ENCODE data around the gene PRKCE.

Gene PRKCE

DNA sequence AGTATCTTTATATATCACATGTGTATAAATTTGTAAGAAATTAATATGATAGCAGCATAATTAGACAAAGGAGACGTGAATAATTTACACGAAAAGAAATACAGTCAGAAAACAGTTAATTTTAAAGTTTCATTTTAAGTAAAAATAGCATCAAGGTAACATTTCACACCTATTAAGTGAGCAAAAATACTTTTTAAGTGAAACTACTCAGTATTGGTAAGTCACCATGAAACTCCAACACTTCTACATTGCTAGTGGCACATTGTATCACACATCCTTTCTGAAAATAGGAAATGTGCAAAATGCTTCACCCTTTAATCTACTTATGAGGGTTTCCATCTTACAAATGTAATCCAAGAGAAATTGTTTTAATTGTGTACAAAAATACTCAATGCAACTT is 357.8 kb downstream of the PRKCE start:
- Histone ChIP-seq H3K36me3 (ENCODE audit: insufficient read depth, low read length) (peaks cover 47% of the 10 kb centered on the region), H3K27ac (ENCODE audit: low read depth, low read length) (no peak overlapping the region), H3K4me3 (ENCODE audit: low read depth in 1 of 2, low read length in 2 of 2) (no peak overlapping the region), H3K4me1 (ENCODE audit: insufficient read depth, low read length) (no peaks in the 10 kb centered on the region), H3K9ac (ENCODE audit: low read length) (no peak overlapping the region), H3K27me3 (ENCODE audit: control insufficient read depth in 1 of 2, insufficient read depth in 2 of 2, low read length in 2 of 2) (no peaks in the 10 kb centered on the region), H3K9me3 (ENCODE audit: low read length) (no peaks in the 10 kb centered on the region)

DNA sequence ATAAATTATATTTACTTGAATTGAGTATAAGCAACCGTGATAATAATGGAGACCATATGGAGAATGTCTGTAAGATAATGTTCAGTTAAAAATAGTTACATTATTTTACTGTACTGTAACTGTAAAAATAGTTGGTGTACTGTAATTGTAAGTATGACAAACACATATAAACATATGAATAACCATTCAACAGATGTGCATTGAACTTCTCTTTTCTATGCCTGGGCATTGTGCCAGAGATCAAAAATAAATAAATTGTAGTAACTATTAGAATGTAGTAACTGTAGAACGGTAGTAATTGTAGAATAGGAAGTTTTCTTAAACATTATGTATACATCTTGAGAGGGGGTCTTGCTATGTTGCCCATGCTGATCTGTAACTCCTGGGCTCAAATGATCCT is 358.3 kb downstream of the PRKCE start:
- H3K36me3 ChIP-seq (ENCODE audit: insufficient read depth, low read length) = peaks cover 43% of the 10 kb centered on the region
- no peaks in the 10 kb centered on the region for H3K27me3 ChIP-seq (ENCODE audit: control insufficient read depth in 1 of 2, insufficient read depth in 2 of 2, low read length in 2 of 2)
- H3K9me3 ChIP-seq (ENCODE audit: low read length) = no peaks in the 10 kb centered on the region
- H3K27ac ChIP-seq (ENCODE audit: low read depth, low read length) = no peak overlapping the region
- H3K9ac ChIP-seq (ENCODE audit: low read length) = no peak overlapping the region
- no peaks in the 10 kb centered on the region for H3K4me1 ChIP-seq (ENCODE audit: insufficient read depth, low read length)
- no peak overlapping the region for H3K4me3 ChIP-seq (ENCODE audit: low read depth in 1 of 2, low read length in 2 of 2)

DNA sequence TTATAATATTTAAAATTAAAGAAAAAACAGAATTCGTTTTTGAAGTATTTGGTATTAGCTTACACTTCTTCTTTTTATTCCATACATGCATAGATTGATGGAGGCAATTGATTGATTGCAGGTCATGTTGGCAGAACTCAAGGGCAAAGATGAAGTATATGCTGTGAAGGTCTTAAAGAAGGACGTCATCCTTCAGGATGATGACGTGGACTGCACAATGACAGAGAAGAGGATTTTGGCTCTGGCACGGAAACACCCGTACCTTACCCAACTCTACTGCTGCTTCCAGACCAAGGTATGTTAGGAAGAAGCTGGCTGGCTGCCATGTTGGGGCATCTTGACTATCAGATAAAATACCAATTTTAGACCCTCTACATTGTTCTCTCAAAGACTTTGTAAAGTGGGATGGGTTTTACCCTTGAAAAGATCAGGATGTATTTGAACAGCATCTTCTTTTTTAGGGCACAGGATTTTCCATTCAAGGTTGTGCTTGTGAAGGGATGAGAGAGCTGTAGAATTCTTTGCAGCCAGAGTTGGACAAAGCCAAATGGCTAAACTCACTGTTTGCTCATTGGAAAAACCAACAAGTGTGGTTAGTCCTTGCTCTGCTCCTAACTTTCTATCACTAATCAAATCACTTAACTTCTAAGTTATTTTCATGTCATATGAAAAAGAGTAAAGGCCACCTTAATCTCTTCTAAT is 358.9 kb downstream of the PRKCE start:
- no peaks in the 10 kb centered on the region for H3K4me1 ChIP-seq (ENCODE audit: insufficient read depth, low read length)
- peaks cover 37% of the 10 kb centered on the region for H3K36me3 ChIP-seq (ENCODE audit: insufficient read depth, low read length)
- H3K4me3 ChIP-seq (ENCODE audit: low read depth in 1 of 2, low read length in 2 of 2) = no peak overlapping the region
- H3K27me3 ChIP-seq (ENCODE audit: control insufficient read depth in 1 of 2, insufficient read depth in 2 of 2, low read length in 2 of 2) = no peaks in the 10 kb centered on the region
- no peak overlapping the region for H3K9ac ChIP-seq (ENCODE audit: low read length)
- no peak overlapping the region for H3K27ac ChIP-seq (ENCODE audit: low read depth, low read length)
- H3K9me3 ChIP-seq (ENCODE audit: low read length) = no peaks in the 10 kb centered on the region

DNA sequence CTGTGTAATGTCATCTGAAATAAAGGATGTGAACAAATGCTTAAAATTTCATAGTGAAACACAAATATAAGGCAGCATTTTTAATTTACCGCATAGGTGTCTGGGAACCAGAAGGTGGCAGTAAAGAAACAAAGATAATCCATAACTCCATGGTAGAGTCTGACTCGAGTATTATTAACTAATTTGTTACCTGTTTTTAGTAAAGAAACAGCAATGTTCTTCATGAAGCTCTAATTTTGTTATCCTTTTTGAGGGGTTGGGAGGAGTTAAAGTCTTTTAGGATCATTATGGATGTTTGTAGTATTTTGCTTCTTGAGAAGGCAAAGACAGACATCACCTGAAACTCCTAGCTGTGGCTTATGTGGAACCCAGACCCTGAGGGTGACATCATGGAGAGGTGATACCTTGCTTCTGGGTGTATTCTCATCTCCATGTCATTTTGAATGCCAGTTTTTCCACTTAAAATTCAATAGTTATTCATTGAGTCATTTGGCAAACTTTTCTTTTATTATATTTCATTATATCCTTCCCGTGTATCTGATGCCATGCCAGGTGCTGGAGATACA is 359.5 kb downstream of the PRKCE start:
- Histone ChIP-seq H3K36me3 (ENCODE audit: insufficient read depth, low read length) (peaks cover 32% of the 10 kb centered on the region), H3K4me1 (ENCODE audit: insufficient read depth, low read length) (no peaks in the 10 kb centered on the region), H3K9me3 (ENCODE audit: low read length) (no peaks in the 10 kb centered on the region), H3K27ac (ENCODE audit: low read depth, low read length) (no peak overlapping the region), H3K27me3 (ENCODE audit: control insufficient read depth in 1 of 2, insufficient read depth in 2 of 2, low read length in 2 of 2) (no peaks in the 10 kb centered on the region), H3K9ac (ENCODE audit: low read length) (no peak overlapping the region), H3K4me3 (ENCODE audit: low read depth in 1 of 2, low read length in 2 of 2) (no peak overlapping the region)

DNA sequence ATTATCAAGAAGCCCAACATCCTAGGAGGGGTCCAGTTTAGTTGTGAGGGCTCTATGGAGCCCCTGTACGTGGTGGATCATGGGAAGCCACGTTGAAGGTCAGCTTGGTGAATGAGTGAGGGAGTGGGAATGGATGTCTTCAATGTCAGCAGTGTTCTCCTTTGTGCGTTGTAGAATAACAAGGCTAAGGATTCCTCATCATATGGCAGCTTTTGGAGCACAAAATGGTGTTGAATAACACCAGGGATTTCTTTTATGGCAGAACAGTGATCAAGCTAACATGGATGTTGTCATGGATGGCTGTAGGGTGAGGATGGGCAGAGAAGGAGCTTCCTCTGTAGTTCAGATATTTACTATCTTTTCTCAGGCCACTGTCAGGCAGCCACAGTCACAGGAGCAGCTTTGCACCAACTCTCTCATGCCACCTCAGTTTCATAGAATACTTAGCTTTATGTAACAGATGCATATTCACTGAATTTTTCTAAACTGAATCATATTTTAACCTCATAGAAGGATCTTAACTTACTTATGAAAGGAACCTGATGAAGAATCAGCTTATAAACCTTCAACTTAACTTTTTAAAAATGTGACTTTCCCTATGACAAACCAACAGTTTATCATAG is 361.3 kb downstream of the PRKCE start:
- H3K9ac ChIP-seq (ENCODE audit: low read length) = no peak overlapping the region
- no peaks in the 10 kb centered on the region for H3K9me3 ChIP-seq (ENCODE audit: low read length)
- H3K36me3 ChIP-seq (ENCODE audit: insufficient read depth, low read length) = peaks cover 18% of the 10 kb centered on the region
- no peak overlapping the region for H3K27ac ChIP-seq (ENCODE audit: low read depth, low read length)
- no peaks in the 10 kb centered on the region for H3K27me3 ChIP-seq (ENCODE audit: control insufficient read depth in 1 of 2, insufficient read depth in 2 of 2, low read length in 2 of 2)
- no peak overlapping the region for H3K4me3 ChIP-seq (ENCODE audit: low read depth in 1 of 2, low read length in 2 of 2)
- no peaks in the 10 kb centered on the region for H3K4me1 ChIP-seq (ENCODE audit: insufficient read depth, low read length)

DNA sequence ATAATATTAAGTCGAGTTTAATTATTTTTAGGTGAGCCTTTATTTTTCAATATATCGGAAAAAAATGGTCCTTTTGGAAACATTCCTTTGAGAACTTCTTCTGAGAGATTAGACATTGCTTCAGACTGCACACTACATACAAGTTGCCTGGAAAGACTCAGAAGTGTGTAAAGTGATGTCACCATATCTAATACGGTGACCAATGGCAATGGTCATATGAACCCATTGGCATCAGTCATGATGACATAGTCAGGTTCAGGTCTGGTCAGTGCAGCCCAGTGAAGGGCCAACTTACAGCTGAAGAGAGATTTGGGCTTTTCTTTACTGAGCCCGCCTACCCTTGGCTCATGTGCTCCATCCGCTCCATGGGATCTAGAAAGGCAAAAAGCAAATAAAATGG is 362.3 kb downstream of the PRKCE start:
- H3K9ac ChIP-seq (ENCODE audit: low read length) = no peak overlapping the region
- H3K36me3 ChIP-seq (ENCODE audit: insufficient read depth, low read length) = peaks cover 11% of the 10 kb centered on the region
- H3K27ac ChIP-seq (ENCODE audit: low read depth, low read length) = no peak overlapping the region

DNA sequence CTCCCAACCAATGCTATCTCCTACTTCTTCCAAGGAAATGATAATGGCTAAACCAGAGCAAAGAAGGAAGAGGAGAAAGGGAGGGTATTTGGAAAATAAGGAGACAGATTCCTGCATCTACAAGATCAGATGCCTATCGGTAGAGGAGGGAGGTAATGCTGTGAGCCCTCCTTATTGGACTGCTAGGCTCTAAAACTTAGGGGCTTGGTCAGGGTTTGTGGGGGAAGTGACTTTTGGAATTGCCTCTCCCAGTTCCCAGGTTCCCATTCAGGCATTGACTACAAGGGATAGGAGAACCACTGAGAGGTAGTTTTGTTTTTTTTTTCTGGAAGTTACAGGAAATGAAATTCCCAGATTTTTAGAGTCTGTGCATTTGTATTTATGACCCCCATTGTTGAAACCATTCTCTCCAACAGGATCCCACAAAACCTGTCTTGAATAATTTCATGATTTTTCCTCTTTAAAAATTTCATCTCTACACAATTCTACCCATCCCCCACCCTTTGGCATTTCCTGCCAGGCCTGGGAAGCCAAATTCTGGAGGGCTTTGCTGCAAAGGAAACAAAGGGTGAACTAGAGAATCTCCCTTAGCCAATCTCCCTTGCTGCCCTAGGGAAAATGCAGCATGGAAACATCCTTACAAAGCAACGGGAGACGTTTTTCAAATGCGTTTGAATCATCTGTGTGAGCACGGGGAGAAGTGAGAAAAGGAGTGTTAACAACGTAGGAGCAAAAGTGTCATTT is 363.6 kb downstream of the PRKCE start:
- no peaks in the 10 kb centered on the region for H3K27me3 ChIP-seq (ENCODE audit: control insufficient read depth in 1 of 2, insufficient read depth in 2 of 2, low read length in 2 of 2)
- no peaks in the 10 kb centered on the region for H3K9me3 ChIP-seq (ENCODE audit: low read length)
- no peaks in the 10 kb centered on the region for H3K4me1 ChIP-seq (ENCODE audit: insufficient read depth, low read length)
- H3K9ac ChIP-seq (ENCODE audit: low read length) = no peak overlapping the region
- peaks cover 11% of the 10 kb centered on the region for H3K36me3 ChIP-seq (ENCODE audit: insufficient read depth, low read length)
- no peak overlapping the region for H3K4me3 ChIP-seq (ENCODE audit: low read depth in 1 of 2, low read length in 2 of 2)
- H3K27ac ChIP-seq (ENCODE audit: low read depth, low read length) = no peak overlapping the region

More for the DNA sequence above, 362.3 kb downstream of the PRKCE start:
- no peak overlapping the region for H3K4me3 ChIP-seq (ENCODE audit: low read depth in 1 of 2, low read length in 2 of 2)
- H3K27me3 ChIP-seq (ENCODE audit: control insufficient read depth in 1 of 2, insufficient read depth in 2 of 2, low read length in 2 of 2) = no peaks in the 10 kb centered on the region
- no peaks in the 10 kb centered on the region for H3K4me1 ChIP-seq (ENCODE audit: insufficient read depth, low read length)
- H3K9me3 ChIP-seq (ENCODE audit: low read length) = no peaks in the 10 kb centered on the region

DNA sequence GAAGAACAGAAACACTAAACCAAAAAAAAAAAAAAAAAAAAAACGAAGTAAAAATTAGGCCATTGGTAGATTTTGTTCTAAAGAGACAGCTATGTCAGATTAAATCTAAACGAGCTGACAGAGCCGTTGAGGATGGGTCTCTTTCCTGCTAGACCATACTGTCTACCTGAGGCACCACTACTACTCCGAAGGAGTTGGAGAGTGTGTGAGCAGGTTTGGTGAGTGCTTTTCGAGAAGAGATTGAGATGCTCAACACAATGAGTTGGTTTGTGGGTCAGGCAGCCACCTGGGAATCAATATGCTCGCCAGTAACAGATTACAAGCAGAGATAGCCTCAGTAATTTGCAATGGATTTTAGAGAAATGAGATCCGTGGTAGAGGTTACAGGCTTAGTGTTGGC is 364.2 kb downstream of the PRKCE start:
- H3K27me3 ChIP-seq (ENCODE audit: control insufficient read depth in 1 of 2, insufficient read depth in 2 of 2, low read length in 2 of 2) = no peaks in the 10 kb centered on the region
- H3K4me3 ChIP-seq (ENCODE audit: low read depth in 1 of 2, low read length in 2 of 2) = no peak overlapping the region
- peaks cover 14% of the 10 kb centered on the region for H3K36me3 ChIP-seq (ENCODE audit: insufficient read depth, low read length)
- no peaks in the 10 kb centered on the region for H3K9me3 ChIP-seq (ENCODE audit: low read length)
- H3K9ac ChIP-seq (ENCODE audit: low read length) = no peak overlapping the region
- H3K27ac ChIP-seq (ENCODE audit: low read depth, low read length) = no peak overlapping the region
- H3K4me1 ChIP-seq (ENCODE audit: insufficient read depth, low read length) = no peaks in the 10 kb centered on the region

DNA sequence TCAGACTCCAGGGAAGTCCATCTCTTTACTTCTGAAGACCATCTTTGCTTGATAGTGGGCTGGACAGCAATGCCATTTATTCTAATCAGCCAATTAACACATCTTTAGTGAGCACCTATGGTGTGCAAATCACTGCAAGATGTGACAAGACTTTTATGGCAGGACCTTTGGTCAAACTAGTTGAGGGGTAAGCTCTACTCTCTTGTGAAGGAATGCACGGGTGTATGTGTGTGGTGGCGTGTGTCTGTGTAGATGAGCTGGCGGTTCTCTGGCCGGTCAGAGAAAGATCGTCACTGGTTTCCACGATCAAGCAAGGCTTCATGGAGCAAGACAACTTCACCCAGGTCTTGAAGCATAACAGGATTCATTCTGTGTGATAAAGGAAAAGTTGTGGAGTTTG is 364.6 kb downstream of the PRKCE start:
- no peaks in the 10 kb centered on the region for H3K4me1 ChIP-seq (ENCODE audit: insufficient read depth, low read length)
- no peak overlapping the region for H3K27ac ChIP-seq (ENCODE audit: low read depth, low read length)
- peaks cover 13% of the 10 kb centered on the region for H3K36me3 ChIP-seq (ENCODE audit: insufficient read depth, low read length)
- no peaks in the 10 kb centered on the region for H3K27me3 ChIP-seq (ENCODE audit: control insufficient read depth in 1 of 2, insufficient read depth in 2 of 2, low read length in 2 of 2)
- H3K9me3 ChIP-seq (ENCODE audit: low read length) = no peaks in the 10 kb centered on the region
- no peak overlapping the region for H3K4me3 ChIP-seq (ENCODE audit: low read depth in 1 of 2, low read length in 2 of 2)
- H3K9ac ChIP-seq (ENCODE audit: low read length) = no peak overlapping the region

DNA sequence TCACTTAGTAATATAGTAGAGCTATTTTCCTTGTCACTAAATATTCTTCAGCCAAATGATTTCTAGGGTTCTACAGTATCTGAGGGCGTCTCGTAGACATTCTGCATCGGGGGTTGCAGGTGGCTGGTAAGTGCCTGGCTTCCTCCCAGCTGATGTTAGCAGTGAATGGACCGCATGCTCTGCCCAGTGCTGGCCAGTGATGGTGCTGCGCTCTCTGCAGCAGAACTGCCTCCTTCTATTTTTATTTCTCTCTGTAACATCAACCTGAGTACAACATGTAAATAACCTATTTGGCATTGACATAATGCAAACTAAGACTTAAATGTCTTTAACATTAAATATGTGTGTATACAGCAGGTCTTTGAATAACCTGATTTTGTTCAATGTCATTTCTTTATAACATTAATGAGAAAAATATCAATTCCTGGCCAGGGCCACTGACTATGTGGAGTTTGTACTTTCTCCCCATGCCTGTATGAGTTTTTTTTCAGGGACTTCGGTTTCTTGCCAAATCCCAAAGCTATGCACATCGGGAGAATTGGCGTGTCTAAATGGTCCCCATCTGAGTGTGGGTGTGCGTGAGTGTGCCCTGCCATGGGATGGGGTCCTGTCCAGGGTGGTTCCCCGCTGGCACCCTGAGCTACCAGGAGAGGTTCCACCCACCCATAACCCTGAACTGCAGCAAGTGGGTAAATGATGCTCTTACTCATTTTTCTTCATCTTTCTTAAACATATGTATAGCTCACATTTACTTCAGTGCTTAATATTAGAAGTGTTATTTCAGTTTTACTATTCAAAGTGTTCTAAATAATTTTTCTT is 367.5 kb downstream of the PRKCE start:
- Histone ChIP-seq H3K27ac (ENCODE audit: low read depth, low read length) (no peak overlapping the region), H3K9me3 (ENCODE audit: low read length) (no peaks in the 10 kb centered on the region), H3K36me3 (ENCODE audit: insufficient read depth, low read length) (peaks cover 13% of the 10 kb centered on the region), H3K4me3 (ENCODE audit: low read depth in 1 of 2, low read length in 2 of 2) (no peak overlapping the region), H3K27me3 (ENCODE audit: control insufficient read depth in 1 of 2, insufficient read depth in 2 of 2, low read length in 2 of 2) (no peaks in the 10 kb centered on the region), H3K9ac (ENCODE audit: low read length) (no peak overlapping the region), H3K4me1 (ENCODE audit: insufficient read depth, low read length) (no peaks in the 10 kb centered on the region)

DNA sequence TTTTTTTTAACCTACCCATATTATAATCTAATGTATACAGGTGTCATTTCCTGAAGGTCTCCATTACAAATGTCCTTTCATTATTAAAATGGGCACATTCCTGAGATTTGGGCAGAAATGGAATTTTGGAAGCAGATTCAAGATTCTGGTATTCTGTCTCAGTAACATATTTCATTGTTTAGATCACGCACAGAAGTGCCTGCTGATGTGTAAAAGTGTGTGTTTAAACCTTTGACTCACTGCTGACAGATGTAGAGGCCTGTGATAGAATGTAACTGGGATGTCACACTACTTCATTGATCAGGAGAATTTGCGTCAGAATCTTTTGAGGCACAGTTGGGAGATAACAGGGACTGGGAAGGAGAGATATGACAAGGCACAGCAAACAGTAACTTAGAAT is 368.9 kb downstream of the PRKCE start:
- peaks cover 13% of the 10 kb centered on the region for H3K36me3 ChIP-seq (ENCODE audit: insufficient read depth, low read length)
- no peaks in the 10 kb centered on the region for H3K27me3 ChIP-seq (ENCODE audit: control insufficient read depth in 1 of 2, insufficient read depth in 2 of 2, low read length in 2 of 2)
- no peak overlapping the region for H3K9ac ChIP-seq (ENCODE audit: low read length)
- H3K9me3 ChIP-seq (ENCODE audit: low read length) = no peaks in the 10 kb centered on the region
- H3K4me3 ChIP-seq (ENCODE audit: low read depth in 1 of 2, low read length in 2 of 2) = no peak overlapping the region
- no peak overlapping the region for H3K27ac ChIP-seq (ENCODE audit: low read depth, low read length)
- no peaks in the 10 kb centered on the region for H3K4me1 ChIP-seq (ENCODE audit: insufficient read depth, low read length)

Measured in muscle layer of colon (tissue), 2 donors.